HPDE6-E6E7 (cell line): ENCODE results near the gene CBR1.
"Not testable (repeated sequence)": the region's sequence is repeated elsewhere in the genome, so short reads cannot be mapped to it uniquely, and the experiment has no call there.

ENCODE experiments used
- DNase-seq: peaks from one replicate; pipeline ENCODE4 v3.0.0; 2011; ENCODE audit warnings: missing footprints; ENCODE audit errors: extremely low spot score

The CBR1 gene

DNA sequence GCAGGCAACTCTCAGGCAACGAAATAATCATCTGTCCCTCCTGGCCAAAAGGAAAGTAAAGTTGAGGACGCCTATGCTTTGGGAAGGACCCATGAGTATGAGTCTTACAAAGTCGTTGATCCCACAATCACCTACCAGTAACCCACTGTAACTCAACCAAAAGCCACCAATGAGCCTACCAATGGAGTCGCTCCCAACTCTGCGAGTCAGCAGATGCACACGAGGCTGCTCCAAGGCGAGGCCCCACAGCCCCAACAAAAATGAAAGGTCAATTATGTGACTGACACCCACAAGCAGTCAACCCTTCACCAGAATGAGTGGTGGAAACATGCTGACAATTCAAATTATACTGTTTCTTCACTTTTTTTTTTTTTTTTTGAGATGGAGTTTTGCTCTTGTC lies 21.5 kb upstream of the CBR1 start:
- DNase-seq = no peak

DNA sequence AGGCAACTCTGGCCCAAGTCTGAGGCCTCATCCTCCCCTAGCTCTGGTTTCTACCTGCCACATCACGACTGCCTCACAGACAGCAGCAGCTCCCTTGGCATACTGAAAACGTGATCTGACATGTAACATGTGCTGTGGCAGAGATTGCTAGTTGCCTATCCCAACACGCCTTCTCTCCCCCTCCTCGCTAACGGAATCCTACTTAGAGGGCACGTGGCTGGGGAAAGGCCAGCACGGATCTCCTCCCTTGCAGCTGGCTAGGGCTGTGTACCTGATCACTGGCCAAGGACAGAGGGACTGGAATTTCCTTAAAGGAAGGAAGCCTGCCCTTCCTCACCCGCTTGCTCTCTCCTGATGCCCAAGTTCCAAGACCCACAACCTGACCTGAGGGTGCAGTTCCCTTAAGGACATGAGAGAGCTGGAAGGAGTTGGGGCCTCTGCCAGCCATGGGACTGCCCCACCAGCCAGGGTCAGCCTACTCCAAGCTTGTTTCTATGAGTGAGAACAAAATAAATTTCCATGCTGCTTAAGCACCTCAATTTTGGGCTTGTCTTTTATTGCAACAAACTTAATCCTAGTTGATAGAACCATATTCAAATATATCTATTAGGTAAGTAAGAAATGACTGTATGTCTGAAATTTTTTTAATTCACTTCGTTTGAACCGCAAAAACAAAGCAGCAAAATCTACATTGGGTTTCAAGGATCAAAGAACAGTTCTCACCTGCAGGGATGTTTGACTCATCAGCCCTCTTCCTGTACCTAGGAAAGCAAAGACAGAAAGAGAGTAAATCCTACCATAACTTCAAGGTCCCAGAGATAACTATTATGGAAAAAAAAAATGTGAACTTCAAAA lies 16.7 kb upstream of the CBR1 start:
- DNase-seq = no peak

DNA sequence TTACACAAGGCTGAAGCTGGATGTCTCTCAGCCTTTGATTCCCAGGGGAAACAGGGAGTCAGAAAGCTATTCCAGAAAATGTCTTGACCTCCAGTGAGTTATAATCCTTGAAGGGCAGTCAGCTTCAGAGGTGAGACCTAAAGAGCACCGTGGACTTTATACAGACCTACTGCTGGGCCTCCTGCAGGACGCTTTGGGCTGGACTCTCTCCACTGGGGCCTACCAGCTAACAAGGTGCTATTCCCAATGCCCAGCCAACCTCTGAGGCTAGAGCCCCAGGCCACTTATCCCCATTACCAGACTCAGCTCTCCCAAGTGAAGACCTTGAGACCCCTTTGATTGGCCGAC lies 16.1 kb upstream of the CBR1 start:
- DNase-seq = no peak

DNA sequence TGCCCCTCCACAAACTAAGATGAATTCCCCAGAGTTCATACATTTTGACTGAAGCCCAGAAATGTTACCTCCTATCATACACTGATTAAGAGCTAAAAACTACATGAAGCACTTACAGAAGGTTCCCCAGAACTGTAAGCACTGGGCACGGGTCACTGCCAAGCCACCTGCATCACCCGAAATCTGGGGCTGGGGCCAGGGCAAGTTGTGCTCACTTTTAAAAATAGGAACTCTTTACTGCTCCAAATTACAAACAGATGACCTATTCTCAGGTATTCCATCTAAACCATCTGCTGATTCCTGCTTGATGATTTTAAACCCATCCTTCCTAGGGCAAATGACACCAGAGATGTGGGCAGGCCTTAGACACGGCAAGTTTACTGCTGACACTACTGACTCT lies 14.3 kb upstream of the CBR1 start:
- DNase-seq = no peak

DNA sequence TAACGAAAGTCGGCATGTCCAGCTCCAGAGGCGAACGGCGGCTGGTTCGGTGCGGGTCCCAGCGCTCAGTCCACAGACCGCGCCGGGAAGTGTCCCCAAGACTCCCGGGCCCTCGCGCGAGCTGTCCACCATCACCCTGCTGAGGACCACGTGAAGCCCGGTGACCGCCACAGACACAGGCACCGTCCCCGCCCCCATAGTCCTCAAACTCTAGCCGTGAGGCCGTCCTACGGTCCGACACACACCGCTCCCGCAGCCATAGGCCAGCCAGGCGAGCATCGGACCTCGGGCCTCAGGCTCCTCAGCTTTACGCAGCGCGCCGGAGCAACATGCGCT lies 10.0 kb upstream of the CBR1 start:
- DNase-seq = peak; percentile 21

DNA sequence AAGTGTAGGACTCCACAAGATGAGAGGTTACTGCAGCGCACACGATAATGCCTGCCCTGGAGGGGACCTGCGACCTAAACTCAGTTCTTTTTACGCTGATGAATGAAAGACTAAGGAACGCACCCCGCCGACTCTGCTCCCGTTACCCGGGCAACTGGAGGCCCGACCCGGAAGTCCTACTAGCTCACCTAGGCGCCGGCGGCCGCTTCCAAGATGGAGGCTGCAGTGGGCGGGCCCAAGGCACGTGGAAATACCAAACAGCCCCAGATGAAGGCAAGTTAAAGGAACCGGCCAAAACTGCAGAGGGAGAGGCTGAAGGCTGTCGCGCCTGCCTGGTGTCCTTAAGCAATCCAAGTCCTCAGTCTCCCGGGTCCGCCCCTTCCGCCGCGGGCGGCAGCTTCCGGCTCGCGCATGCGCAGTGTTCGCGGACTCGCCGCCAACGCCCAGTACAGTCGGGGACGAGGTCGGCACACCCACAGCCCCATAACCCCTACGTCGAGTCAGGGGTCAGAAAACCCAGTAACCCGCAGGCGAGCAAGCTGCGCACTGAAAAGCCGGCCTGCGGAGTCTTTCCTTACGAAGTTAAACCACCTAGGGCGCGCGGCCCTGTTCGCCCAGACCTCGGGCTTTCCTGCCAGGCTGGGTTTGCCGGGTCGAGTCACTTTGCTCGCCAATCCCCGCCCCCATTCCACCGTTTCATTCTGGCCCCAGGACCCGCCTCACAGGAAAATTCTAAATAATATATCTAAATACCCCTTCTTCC lies 9.5 kb upstream of the CBR1 start, which contains the start of gene SETD4:
TSS of gene SETD4 (minus strand) at position 368 of the 763 bp plus-strand sequence. CDS start 1,638 bp downstream, outside the sequence.
- DNase-seq = peak; percentile 90

DNA sequence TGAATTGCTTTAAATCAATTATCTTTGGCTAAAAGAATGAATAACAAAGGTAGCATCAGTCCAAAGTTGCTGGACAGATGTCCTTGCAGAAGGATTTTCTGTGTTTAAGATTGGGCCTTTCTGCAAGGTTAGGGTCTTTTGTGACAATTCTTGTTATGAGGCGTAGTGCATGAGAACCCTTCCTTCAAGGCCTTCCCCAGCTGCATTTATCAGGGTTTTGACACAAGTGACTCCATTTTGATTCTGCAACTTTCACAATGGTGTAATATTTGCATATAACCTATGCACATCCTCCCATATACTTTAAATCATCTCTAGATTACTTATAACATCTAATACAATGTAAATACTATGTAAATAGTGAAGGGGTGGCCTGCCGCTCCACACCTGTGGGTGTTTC lies 8.4 kb upstream of the CBR1 start:
- no peak for DNase-seq

DNA sequence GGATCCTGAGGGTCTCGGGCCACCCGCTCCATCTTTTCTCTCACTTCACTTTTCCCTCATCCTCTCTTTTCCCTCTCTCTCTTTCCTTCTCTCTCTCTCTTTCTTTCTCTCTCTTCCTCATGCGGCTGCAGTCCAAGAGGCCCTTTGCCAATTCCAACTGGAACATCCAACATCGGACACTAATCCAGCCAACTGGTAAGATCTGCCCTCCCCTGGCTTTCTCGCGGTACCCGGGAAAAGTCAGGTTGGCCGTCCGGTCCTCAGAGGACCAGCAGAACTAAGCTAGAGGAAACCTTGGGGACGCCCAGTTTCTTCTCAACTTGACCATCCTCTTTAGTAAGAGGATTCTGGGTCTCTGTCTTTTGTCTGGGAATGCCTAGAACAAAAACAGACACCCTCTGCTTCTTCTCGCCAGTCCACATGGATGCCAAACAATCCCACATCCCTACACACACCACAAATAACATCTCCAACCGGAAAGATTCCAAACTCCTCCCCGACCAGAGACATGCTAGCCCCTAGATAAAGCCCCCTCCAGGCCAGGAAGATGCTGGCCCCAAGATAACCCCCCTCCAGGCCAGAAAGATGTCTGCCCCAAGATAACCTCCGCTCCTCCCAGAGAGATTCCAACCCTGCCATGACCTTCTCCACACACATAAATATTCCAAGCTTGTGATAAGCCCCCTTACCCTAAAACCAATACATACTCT lies 6.3 kb upstream of the CBR1 start:
- no peak for DNase-seq

DNA sequence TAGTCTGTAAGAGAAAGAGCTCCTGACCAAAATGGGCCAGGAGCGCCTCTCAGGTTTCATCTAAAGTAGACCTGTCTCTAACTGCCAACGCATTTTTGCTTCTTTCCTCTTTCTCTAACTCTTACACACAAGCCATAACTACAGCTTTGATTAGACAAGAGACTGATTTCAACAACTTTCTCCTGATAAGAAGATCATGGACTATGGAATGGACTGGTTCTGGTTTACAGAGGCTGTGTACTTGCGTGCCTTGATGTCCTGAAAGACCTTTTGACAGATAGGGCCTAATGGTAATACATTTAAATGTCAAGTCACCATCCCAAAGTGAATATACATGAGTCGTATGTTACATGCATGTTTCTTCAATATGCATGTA lies 5.8 kb upstream of the CBR1 start:
- no peak for DNase-seq

DNA sequence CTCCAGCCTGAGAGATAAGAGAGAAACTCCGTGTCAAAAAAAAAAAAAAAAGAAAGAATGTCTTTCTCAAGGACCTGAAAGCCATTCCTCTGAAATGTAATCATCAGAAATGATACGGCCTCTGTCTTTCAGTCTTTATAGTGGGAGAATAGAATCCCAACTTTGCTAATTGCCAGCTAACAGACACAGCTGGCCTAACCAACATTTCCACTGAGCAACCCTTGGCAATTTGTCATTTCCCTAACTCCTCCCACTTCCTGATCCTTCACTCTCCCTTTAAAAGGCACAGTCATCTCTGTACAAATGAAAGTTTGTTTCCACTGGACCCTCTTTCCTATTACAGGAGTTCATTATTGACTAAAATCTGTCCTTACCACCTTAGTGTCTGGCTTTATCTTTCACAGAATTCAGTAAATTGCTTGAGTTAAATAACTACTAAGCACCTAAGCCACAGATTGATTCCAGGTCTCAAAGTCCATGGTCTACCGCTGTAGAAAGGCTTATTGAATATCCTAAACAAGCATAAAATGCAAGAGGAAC lies 4.3 kb upstream of the CBR1 start:
- no peak for DNase-seq

DNA sequence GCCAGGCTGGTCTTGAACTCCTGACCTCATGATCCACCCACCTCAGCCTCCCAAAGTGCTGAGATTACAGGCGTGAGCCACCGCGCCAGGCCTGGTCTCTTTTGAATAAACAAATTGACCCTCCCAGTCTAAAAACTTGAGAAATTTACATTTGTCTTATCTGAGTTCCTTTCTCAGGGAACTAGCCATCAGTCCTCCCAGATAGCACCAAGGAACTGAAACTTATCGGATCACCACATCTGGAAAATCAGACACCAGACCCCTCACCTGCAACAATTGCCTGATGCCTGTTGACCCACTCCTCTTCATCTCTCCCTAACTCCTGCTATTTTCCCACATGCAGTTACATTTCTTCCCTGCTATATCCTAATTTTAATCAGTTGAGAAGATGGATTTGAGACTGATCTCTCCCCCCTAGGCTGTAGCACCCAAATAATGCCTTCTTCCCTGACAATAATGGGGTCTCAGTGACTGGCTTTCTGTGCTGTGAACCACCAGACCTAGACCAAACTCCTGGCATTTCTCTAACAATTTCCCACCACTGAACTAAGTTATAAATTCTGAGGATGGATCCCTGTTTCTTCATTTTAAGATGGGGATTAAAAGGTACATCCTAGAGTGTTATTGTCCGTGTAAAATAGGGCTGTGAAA lies 951 bp upstream of the CBR1 start:
- DNase-seq = no peak

DNA sequence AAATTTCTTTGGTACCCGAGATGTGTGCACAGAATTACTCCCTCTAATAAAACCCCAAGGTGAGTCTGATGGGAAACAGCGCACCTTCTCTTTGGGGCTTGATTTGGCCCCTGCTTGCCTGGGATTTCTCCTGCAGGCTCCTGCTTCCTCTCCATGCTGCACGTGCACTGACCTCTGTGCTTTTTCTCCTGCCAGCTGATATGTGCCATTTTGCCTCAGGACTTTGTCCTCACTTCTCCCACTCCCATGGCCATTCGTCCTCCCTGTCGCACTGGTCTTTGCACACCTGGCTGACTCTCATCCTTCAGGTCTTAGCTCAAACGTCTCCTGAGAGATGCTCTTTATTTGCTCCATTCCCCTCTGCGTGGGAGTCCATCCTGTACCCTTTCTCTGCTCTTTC lies 1.2 kb downstream of the CBR1 start:
- no peak for DNase-seq

DNA sequence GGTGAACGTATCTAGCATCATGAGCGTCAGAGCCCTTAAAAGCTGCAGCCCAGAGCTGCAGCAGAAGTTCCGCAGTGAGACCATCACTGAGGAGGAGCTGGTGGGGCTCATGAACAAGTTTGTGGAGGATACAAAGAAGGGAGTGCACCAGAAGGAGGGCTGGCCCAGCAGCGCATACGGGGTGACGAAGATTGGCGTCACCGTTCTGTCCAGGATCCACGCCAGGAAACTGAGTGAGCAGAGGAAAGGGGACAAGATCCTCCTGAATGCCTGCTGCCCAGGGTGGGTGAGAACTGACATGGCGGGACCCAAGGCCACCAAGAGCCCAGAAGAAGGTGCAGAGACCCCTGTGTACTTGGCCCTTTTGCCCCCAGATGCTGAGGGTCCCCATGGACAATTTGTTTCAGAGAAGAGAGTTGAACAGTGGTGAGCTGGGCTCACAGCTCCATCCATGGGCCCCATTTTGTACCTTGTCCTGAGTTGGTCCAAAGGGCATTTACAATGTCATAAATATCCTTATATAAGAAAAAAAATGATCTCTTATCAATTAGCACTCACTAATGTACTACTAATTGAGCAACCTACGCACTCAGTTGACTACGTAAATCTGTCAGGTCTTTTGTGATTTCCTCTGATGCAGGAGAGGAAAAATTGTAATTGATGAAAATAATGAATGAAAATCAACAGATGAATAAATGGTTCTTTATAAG lies 2.8 kb downstream of the CBR1 start:
- DNase-seq = no peak

DNA sequence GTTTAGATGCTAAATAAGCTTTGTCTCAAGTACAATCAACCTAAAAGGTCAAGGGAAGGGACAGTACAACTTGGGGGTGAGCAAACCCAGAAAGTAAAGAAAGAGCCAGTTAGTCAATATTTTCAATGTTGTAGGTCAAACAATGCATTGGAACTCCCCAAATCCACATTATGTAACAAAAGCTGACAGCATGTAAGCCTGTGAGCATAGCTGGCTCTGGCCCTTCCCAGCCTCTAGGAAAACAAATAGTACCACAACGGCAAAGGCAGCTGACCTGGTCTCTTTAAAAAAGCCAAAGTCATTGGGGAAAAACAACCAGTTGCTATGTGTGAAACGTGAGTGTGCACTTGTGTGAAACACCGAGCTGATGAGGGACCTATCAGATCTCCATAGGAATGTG lies 3.4 kb downstream of the CBR1 start:
- DNase-seq = no peak

DNA sequence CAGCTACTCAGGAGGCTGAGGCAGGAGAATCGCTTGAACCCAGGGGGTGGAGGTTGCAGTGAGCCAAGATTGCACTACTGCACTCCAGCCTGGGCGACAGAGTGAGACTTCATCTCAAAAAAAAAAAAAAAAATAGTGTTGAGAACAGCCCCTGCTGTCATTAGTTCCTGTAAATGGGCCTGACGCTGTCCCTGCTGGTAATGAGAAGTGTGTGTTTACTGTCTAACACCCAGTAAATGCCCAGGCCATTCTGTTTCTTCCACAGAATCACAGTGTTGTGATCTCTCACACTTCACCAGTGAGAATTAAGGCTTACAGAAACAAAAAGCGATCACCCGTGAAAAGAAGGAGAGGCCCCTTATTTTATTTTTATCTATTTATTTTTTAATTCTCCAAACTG lies 4.1 kb downstream of the CBR1 start:
- not testable (repeated sequence) for DNase-seq

DNA sequence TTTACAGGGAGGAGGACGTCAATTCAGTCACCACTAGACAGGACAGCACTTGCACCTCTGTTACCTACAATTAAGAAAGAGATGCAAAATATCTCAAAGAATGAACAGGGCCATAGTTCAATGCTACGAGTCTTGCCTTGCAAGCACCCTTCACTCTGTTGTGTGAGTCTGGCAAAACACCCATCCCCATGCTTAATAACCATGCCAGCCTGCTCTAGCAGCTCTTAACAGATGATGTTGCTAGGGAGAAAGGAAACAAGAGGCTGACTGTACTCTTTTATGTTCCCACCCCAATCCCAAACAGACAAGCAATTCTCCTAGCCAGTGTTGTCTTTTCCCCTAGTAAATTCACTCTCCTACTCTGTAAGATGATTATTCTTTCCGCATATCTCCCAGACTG lies 5.3 kb downstream of the CBR1 start:
- DNase-seq = no peak

DNA sequence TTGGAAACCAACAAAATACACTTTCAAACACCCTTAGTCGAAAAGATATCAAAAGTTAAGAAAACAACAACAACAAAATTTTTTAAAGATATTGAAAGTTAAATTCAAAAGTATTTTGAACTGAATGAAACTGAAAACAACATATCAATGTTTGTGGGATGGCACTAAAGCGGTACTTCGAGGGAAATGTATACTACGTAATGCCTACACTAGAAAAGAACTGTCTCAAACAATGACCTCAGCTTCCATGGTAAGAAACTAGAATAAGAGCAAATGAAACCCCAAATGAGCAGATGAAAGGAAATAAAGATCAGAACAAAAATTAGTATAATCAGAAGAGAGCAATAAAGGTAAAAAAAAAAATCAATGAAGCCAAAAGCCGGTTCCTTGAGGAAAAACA lies 6.1 kb downstream of the CBR1 start:
- DNase-seq = no peak

DNA sequence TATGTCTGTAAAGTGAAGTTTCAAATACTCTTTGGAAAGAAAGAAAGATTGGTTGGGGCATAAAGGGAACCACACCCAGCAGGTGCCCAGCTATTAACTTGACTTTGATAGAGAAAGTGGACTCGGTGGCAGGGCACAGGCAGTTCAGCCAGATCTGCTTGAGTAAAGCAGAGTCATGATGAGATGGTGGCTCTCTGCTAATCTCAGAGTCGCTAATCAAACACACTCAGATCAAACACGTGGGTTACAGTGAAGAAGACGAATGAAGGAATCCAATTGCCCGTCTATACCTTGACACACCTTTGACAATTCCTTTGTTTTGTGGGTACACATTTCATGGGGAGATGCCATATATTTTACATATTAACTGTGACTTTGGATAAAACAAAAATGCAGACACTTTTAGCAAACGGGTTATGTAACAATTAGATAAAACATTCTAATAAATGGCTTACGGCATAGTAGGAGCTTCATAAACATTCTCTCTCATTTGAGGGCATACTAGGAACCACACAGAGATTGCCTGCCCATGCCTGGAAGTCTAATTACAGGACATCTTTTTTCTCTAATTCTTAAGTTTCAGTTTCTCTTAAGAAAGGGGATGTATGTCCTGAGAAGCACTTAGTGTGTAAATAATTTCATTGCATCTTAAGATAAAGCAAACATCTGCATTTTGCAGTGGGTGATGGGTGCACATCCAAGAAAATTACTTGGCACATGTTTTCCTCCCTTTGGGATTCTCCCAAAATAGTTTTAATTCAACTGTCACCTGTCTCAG lies 7.2 kb downstream of the CBR1 start:
- no peak for DNase-seq

DNA sequence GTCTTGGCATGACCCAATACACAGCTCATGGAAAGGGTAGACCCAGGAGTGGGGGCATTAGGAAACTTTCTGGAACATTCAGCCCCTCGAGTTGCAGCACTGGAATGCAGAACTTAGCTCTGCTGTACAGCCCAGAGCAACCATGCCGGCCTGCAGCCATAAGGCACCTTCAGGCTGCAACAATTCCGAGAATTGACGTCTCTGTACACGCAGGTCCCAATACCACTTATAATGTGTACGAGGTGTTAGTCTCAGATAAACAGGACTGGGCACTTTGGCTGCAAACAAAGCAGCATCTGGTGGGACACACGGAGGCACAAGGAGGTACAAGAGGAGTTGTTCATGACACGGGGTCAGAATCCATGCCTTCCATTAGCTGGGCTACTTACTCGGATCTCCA lies 7.9 kb downstream of the CBR1 start:
- DNase-seq = no peak

DNA sequence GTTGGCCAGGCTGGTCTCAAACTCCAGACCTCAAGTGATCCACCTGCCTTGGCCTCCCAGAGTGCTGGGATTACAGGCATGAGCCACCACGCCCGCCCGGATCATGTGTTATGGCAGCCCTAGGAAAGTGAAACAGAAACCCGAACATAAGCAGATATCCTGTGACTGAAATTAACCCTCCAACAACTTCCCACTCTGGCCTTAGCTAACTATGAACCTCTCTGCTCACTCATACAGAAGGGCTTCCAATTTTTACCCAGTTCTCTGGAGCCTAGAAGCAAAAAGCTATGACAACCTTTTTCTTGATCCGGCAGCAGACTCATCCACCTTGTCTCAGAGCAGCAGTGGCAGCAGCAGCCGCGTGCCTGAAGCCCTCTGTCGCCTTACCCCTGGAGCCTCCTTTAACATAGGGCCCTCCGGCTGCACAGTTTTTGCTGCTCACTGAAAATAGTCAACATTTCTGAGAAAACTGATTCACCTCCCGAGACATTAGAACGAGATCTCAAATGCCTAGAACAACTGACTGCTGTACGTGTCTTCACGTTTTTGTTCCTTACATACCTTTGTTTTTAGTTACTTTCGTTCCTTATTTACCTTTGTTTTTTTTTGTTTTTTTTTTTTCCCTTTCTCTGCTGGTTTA lies 9.3 kb downstream of the CBR1 start:
- DNase-seq = no peak
